Upper lobe of left lung (tissue), 4 donors: Measurements from ENCODE around the gene ADAMTSL2.

Experiments
- EP300 ChIP-seq, 4 donors: sonication (generic); formaldehyde crosslinking; IDR thresholded peaks; one replicate each; pipeline ENCODE4 v1.5.1; 2017; ENCODE audit warnings: antibody characterized with exemption in 4 of 4, control low read depth in 2 of 4
- POLR2A ChIP-seq, 4 donors: fragments of 450-650 bp; IDR thresholded peaks; one replicate each; pipeline ENCODE4 v1.5.1; 2016 to 2017; ENCODE audit warnings: antibody characterized with exemption in 4 of 4, mild to moderate bottlenecking in 2 of 4
- POLR2AphosphoS5 ChIP-seq, 2 donors: sonication (generic); formaldehyde crosslinking; IDR thresholded peaks; one replicate each; pipeline ENCODE4 v1.5.1; 2017; ENCODE audit warnings: antibody characterized with exemption in 2 of 2
- TF ChIP-seq, protein P1 (sequence below), 6 experiments: fragments of 450-650 bp in 4 of 6; fragments of 200-600 bp in 2 of 6; sonication (generic) in 2 of 6; IDR thresholded peaks; one replicate each; pipeline ENCODE4 v1.5.1; 2016 to 2019; ENCODE audit warnings: antibody characterized with exemption in 6 of 6

DNA sequence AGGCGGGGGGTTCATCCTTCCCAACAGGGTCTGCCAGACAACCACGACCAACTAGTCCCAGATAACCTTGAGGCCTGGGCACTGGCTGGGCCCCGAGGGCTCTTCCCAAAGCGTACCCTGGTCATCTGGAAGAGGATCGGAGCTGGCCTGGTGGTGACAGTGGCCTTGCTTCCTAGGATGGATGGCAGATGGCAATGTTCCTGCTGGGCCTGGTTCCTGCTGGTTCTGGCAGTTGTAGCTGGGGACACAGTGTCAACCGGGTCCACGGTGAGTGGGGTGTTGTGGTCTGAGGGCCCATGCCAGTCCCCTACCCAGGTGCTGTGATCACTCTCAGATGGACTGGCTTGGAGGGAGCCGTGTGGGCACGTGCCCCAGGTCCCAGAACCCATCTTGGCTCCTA, 2.0 kb downstream of the ADAMTSL2 start:
- TF ChIP-seq EP300 (IDR thresholded peaks at IDR 0.05), result no peak
- TF ChIP-seq, protein P1, sequence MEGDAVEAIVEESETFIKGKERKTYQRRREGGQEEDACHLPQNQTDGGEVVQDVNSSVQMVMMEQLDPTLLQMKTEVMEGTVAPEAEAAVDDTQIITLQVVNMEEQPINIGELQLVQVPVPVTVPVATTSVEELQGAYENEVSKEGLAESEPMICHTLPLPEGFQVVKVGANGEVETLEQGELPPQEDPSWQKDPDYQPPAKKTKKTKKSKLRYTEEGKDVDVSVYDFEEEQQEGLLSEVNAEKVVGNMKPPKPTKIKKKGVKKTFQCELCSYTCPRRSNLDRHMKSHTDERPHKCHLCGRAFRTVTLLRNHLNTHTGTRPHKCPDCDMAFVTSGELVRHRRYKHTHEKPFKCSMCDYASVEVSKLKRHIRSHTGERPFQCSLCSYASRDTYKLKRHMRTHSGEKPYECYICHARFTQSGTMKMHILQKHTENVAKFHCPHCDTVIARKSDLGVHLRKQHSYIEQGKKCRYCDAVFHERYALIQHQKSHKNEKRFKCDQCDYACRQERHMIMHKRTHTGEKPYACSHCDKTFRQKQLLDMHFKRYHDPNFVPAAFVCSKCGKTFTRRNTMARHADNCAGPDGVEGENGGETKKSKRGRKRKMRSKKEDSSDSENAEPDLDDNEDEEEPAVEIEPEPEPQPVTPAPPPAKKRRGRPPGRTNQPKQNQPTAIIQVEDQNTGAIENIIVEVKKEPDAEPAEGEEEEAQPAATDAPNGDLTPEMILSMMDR (IDR thresholded peaks at IDR 0.05), result no peak
- TF ChIP-seq POLR2A (IDR thresholded peaks at IDR 0.05), result no peak
- no peak for TF ChIP-seq POLR2AphosphoS5 (IDR thresholded peaks at IDR 0.05)
